GM12875 (cell line): ENCODE results near the gene ZBED6.
"Not testable (repeated sequence)": the region's sequence is repeated elsewhere in the genome, so short reads cannot be mapped to it uniquely, and the experiment has no call there.

Source experiments
- H3K4me3 ChIP-seq: one replicate; pipeline ENCODE4 v1.5.1; 2011; ENCODE audit warnings: low read depth, low read length, control low read depth
- CTCF ChIP-seq: IDR thresholded peaks from 2 replicates; pipeline ENCODE4 v1.5.1; 2011; ENCODE audit warnings: low read depth, mild to moderate bottlenecking, control low read depth, inconsistent platforms, low read length, moderate library complexity, borderline replicate concordance; ENCODE audit not compliant: insufficient read depth

ZBED6 gene

DNA sequence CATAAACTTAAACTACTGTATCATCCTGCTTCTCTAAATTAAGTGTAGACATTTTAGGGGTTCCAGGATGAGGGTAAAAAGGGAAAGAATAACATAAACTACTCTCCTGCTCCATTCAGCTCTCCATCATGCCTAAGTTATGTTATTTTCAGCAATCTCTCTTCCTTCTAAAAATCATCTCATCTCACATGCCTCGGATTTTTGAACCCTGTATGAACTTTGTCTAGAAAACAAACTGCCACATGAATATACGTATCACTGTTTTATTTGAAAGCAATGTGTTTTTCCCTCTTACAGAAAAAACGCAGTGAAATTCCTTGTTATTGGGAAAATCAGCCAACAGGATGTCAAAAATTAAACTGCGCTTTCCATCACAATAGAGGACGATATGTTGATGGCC, 32.6 kb downstream of the ZBED6 start:
- no peak overlapping the region for H3K4me3 ChIP-seq
- no peak for TF ChIP-seq CTCF

- no peak overlapping the region for H3K4me3 ChIP-seq
- no peak for TF ChIP-seq CTCF
Observed at GRCh38 chr1:203828503-203828902, 33.1 kb downstream of the ZBED6 start.

DNA sequence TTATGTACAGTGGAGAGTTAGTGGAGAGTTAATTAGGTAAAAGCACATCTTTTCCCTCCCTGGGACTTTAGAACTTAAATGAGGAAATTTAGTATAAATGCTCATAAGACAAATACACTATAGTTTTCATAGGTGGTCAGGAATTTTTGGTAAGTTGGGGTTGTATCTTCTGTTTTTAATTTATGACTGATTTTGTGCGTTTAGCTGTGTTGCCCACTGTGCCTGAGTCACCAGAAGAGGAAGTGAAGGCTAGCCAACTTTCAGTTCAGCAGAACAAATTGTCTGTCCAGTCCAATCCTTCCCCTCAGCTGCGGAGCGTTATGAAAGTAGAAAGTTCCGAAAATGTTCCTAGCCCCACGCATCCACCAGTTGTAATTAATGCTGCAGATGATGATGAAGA, 33.8 kb downstream of the ZBED6 start:
- not testable (repeated sequence) for H3K4me3 ChIP-seq

GRCh38 chr1:203835476-203835875, 40.1 kb downstream of the ZBED6 start:
- no peak for TF ChIP-seq CTCF
- no peak overlapping the region for H3K4me3 ChIP-seq

DNA sequence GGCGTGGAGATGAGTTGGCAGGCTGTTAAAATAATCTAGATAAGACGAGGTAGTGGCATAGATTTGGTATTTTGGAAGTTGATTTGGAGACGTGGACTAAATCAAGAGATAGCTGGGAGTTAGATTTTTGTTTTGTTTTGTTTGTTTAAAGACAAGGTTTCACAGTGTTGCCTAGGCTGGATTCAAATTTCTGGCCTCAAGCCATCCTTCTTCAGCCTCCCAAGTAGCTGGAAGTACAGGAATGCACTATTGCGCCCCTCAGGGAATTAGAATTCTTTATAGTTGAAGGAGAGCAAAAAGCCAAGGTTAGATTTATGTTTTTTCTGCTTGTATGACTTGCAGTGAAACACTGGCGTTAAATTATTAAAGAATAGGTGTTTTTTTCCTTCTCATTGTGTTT, 43.7 kb downstream of the ZBED6 start:
- no peak for TF ChIP-seq CTCF
- H3K4me3 ChIP-seq: no peak overlapping the region

GRCh38 chr1:203840208-203840808, 44.9 kb downstream of the ZBED6 start:
- no peak overlapping the region for H3K4me3 ChIP-seq
- no peak for TF ChIP-seq CTCF

DNA sequence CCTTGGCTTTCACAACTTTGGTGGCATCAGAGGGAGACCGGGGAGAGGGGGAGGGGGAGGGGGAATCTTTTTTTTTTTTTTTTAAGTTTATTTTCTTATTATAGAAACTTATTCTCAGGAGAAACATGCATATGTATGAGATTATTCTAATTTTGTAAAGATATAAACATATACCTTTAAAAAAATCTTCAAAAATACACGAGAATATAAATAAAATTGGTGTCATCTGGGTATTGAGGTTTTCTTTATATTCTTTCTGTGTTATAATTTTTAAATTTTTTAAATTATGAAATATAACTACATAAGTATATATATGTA, 47.1 kb downstream of the ZBED6 start:
- no peak overlapping the region for H3K4me3 ChIP-seq
- no peak for TF ChIP-seq CTCF

- no peak overlapping the region for H3K4me3 ChIP-seq
- TF ChIP-seq CTCF: no peak
Observed at GRCh38 chr1:203843435-203843834, 48.0 kb downstream of the ZBED6 start.
